HL-60 (cell line): ENCODE results near the gene ANKRD6.

ENCODE experiments used
- DNase-seq, 2 experiments: peaks; one replicate each; pipeline ENCODE4 v3.0.0-alpha.2; 2010 to 2020; ENCODE audit warnings: low read depth in 1 of 2, low spot score in 1 of 2
- H3K27ac ChIP-seq: fragments of 250-450 bp; sonication (Bioruptor Pico); replicated peaks from 2 replicates; pipeline ENCODE4 v1.5.1; 2020; ENCODE audit warnings: mild to moderate bottlenecking, moderate library complexity
- H3K27me3 ChIP-seq: fragments of 250-450 bp; sonication (Bioruptor Pico); 2 replicates; pipeline ENCODE4 v1.5.1; 2021; ENCODE audit warnings: mild to moderate bottlenecking, moderate library complexity; ENCODE audit not compliant: insufficient read depth, poor library complexity, severe bottlenecking
- H3K4me3 ChIP-seq: replicated peaks from 2 replicates; pipeline ENCODE4 v1.5.1; 2011; ENCODE audit warnings: mild to moderate bottlenecking, control low read depth, low read length; ENCODE audit not compliant: insufficient read depth
- CTCF ChIP-seq: IDR thresholded peaks from one replicate; pipeline ENCODE4 v1.5.1; 2011; ENCODE audit warnings: low read length, control low read depth, inconsistent platforms; ENCODE audit not compliant: insufficient read depth
- GABPA ChIP-seq: IDR thresholded peaks from 2 replicates; pipeline ENCODE4 v1.6.1; 2012; ENCODE audit warnings: low read depth
- POLR2AphosphoS5 ChIP-seq: IDR thresholded peaks from 2 replicates; pipeline ENCODE4 v1.6.1; 2012; ENCODE audit warnings: low read depth
- REST ChIP-seq: IDR thresholded peaks from 2 replicates; pipeline ENCODE4 v1.6.1; 2012; ENCODE audit warnings: low read depth; ENCODE audit not compliant: insufficient replicate concordance
- SPI1 ChIP-seq: IDR thresholded peaks from 2 replicates; pipeline ENCODE4 v1.6.1; 2012; ENCODE audit warnings: low read depth, mild to moderate bottlenecking, borderline replicate concordance

Gene ANKRD6

GRCh38 chr6:89462503-89462902 lies 29.6 kb downstream of the ANKRD6 start:
- no peak for DNase-seq
- H3K4me3 ChIP-seq, result no peak overlapping the region
- no peak overlapping the region for H3K27ac ChIP-seq
- TF ChIP-seq GABPA, result no peak
- TF ChIP-seq REST, result no peak
- no peak for TF ChIP-seq POLR2AphosphoS5
- TF ChIP-seq SPI1, result no peak
- TF ChIP-seq CTCF, result no peak
- H3K27me3 ChIP-seq, result peaks cover 1% of the 10 kb centered on the region

GRCh38 chr6:89464295-89464694 lies 31.3 kb downstream of the ANKRD6 start:
- Histone ChIP-seq H3K27ac (no peak overlapping the region), H3K27me3 (peaks cover 3% of the 10 kb centered on the region), H3K4me3 (no peak overlapping the region)
- no peak for DNase-seq
- TF ChIP-seq REST (no peak), CTCF (no peak), GABPA (no peak), SPI1 (no peak), POLR2AphosphoS5 (no peak)

- Histone ChIP-seq H3K4me3 (no peak overlapping the region), H3K27me3 (peaks cover 3% of the 10 kb centered on the region), H3K27ac (no peak overlapping the region)
- TF ChIP-seq SPI1, result no peak
- no peak for TF ChIP-seq REST
- TF ChIP-seq POLR2AphosphoS5, result no peak
- no peak for TF ChIP-seq GABPA
- no peak for TF ChIP-seq CTCF
- DNase-seq, result no peak
Observed at GRCh38 chr6:89467437-89467836, 34.5 kb downstream of the ANKRD6 start.
